Central memory CD8-positive, alpha-beta T cell (primary cell): ENCODE data around the gene GALNT9.
"Not testable (repeated sequence)": the region's sequence is repeated elsewhere in the genome, so short reads cannot be mapped to it uniquely, and the experiment has no call there.

Source experiments
- ATAC-seq: fragments of 150-1000 bp; cut with Tn5 transposase; replicated peaks from 2 replicates; pipeline ENCODE4 v1.10.0; 2022; ENCODE audit warnings: mild to moderate bottlenecking, moderate FRiP score, moderate number of reproducible peaks; ENCODE audit not compliant: poor library complexity, severe bottlenecking; ENCODE audit errors: extremely low read depth
- DNase-seq, 2 donors: peaks; one replicate each; pipeline ENCODE4 v3.0.0; 2021; ENCODE audit warnings: low spot score in 2 of 2
- H3K27ac Mint-ChIP-seq: one replicate; pipeline ENCODE4 v1.8.0; 2022; ENCODE audit warnings: low read depth, mild to moderate bottlenecking, moderate library complexity, mixed read lengths
- H3K27me3 Mint-ChIP-seq: one replicate; pipeline ENCODE4 v1.8.0; 2022; ENCODE audit warnings: mixed read lengths
- H3K36me3 Mint-ChIP-seq: one replicate; pipeline ENCODE4 v1.8.0; 2022; ENCODE audit warnings: mild to moderate bottlenecking, moderate library complexity, mixed read lengths; ENCODE audit not compliant: insufficient read depth
- H3K4me1 Mint-ChIP-seq: one replicate; pipeline ENCODE4 v1.8.0; 2022; ENCODE audit warnings: mixed read lengths
- H3K4me3 Mint-ChIP-seq: one replicate; pipeline ENCODE4 v1.8.0; 2022; ENCODE audit warnings: mild to moderate bottlenecking, moderate library complexity, mixed read lengths
- H3K9me3 Mint-ChIP-seq: one replicate; pipeline ENCODE4 v1.8.0; 2022; ENCODE audit warnings: mixed read lengths

The GALNT9 gene

DNA sequence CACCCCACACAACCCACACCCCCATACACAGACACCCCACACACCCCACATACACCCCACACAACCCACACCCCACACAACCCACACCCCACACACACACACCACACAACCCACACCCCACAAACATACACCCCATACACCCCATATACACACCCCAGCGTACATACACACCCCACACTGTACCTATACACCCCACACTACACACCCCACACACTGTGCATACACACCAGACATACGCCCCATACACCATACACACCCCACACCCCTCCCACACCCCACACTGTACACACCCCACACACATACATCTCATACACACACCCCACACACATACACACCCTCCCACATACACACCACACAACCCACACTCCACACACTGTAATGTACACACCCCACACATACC is 104.9 kb downstream of the GALNT9 start:
- no peak for DNase-seq
- peaks cover 5% of the 10 kb centered on the region for H3K4me1 Mint-ChIP-seq
- peaks cover 8% of the 10 kb centered on the region for H3K27me3 Mint-ChIP-seq
- no peak for ATAC-seq
- peaks cover 2% of the 10 kb centered on the region for H3K36me3 Mint-ChIP-seq
- H3K9me3 Mint-ChIP-seq, result no peaks in the 10 kb centered on the region
- H3K4me3 Mint-ChIP-seq, result no peak overlapping the region
- no peak overlapping the region for H3K27ac Mint-ChIP-seq

DNA sequence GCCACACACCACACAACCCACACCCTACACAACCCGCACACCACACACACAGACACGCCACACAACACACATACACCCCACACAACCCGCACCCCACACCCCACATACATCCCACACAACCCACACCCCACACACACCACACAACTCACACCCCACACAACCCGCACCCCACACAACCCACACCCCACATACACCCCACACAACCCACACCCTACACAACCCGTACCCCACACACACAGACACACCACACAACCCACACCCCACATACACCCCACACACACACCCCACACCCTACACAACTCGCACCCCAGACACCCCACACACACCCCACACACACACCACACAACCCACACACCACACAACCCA is 106.6 kb downstream of the GALNT9 start:
- Mint-ChIP-seq H3K27me3 (peaks cover 8% of the 10 kb centered on the region), H3K27ac (peak overlapping the region; percentile 48), H3K4me3 (peak overlapping the region; percentile 36), H3K9me3 (no peaks in the 10 kb centered on the region), H3K36me3 (peaks cover 2% of the 10 kb centered on the region), H3K4me1 (peaks cover 5% of the 10 kb centered on the region)
- ATAC-seq (no peak), DNase-seq (no peak)

DNA sequence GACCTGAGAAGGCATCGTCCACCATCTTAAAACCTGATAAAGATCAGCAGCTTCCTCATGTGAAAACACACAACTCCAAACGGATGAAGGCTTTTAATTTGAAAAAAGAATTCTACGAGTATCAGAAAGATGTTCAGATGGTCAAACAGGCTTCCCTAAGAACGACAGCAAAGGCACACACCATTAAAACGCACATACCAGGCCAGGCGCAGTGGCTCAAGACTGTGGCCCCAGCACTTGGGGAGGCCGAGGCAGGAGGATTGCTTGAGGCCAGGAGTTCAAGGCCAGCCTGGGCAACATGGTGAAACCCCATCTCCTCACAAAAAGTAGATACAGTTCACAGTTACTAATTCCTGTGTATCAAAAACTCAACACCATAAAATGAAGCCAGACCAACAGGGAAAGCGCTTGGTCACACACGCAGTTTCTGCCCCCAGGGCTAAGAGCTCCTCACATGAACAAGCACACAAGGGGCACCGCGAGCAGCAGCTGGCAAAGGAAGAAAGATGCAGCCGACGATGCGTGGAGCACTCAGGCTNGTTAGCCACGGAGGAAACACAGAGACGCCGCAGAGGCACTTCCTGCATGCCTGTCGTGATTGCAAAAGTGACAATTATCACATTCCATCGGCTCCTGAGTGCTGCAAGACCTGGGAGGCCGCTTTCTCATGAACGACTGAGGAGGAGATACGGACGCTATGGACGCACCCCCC is 107.1 kb downstream of the GALNT9 start:
- no peaks in the 10 kb centered on the region for H3K9me3 Mint-ChIP-seq

DNA sequence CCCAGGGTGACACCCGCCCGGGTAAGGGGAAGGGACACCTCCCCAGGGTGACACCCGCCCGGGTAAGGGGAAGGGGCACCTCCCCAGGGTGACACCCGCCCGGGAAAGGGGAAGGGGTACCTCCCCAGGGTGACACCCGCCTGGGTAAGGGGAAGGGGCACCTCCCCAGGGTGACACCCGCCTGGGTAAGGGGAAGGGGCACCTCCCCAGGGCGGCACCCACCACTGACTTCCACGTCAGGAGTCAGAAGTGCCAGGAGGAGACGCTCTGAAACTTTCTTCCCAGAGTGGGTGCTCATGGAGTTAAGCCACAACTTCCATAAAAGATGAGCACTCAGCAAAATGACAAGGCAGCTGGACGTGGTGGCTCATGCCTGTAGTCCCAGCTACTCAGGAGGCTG is 109.6 kb downstream of the GALNT9 start:
- ATAC-seq, H3K4me1 Mint-ChIP-seq, H3K27me3 Mint-ChIP-seq, H3K4me3 Mint-ChIP-seq, H3K36me3 Mint-ChIP-seq, DNase-seq, H3K9me3 Mint-ChIP-seq: not testable (repeated sequence)
- H3K27ac Mint-ChIP-seq, result peak overlapping the region; percentile 4

More for the DNA sequence above, 107.1 kb downstream of the GALNT9 start:
- Mint-ChIP-seq H3K27ac (peak overlapping the region; percentile 48), H3K4me3 (peak overlapping the region; percentile 36), H3K4me1 (peaks cover 5% of the 10 kb centered on the region), H3K27me3 (peaks cover 8% of the 10 kb centered on the region), H3K36me3 (peaks cover 2% of the 10 kb centered on the region)
- ATAC-seq, result peak; percentile 61
- peak in 1 of 2 donors; percentile 21 for DNase-seq

DNA sequence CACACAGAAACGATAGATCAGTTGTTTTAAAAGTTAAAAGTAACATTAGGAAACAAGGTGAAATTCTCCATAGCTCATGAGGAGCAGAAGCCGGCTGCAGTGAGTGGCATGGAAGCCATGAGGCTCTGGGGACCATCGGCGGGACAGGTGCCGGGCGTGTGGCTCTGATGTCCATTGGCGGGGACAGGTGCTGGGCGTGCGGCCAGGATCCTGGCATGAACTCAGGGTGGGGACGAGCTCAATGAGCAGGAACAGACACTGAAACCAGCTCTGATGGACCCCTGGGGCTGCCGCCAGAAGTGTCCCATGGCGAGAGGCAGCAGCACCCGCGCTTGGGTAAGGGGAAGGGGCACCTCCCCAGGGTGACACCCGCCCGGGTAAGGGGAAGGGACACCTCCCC is 110.1 kb downstream of the GALNT9 start:
- no peaks in the 10 kb centered on the region for H3K9me3 Mint-ChIP-seq
- ATAC-seq, result no peak

DNA sequence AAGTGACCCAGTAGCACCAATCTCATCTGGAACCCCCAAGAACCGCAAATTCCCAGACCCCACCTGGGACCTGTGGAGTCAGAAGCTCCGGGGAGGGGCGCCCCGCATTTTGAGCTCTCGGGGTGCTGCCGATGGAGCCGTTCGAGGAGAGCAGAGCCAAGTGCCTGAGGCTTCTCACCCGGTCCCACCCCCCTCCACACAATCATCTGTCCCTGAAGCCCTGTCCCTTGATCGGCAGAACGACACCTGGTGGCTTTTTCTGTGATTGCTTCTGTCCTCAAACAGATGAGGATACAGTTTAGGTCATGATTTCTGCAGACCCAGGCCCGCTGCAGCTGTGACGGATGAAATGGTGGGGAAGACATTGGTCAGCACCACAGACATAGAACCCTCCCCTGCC is 110.5 kb downstream of the GALNT9 start:
- ATAC-seq, result peak; percentile 40
- Mint-ChIP-seq H3K4me3 (no peak overlapping the region), H3K9me3 (no peaks in the 10 kb centered on the region), H3K36me3 (peaks cover 4% of the 10 kb centered on the region), H3K27me3 (peaks cover 8% of the 10 kb centered on the region), H3K4me1 (peaks cover 5% of the 10 kb centered on the region), H3K27ac (no peak overlapping the region)
- no peak for DNase-seq

More for the DNA sequence above, 110.1 kb downstream of the GALNT9 start:
- peaks cover 4% of the 10 kb centered on the region for H3K36me3 Mint-ChIP-seq
- peaks cover 5% of the 10 kb centered on the region for H3K4me1 Mint-ChIP-seq
- DNase-seq, result no peak
- no peak overlapping the region for H3K4me3 Mint-ChIP-seq
- H3K27me3 Mint-ChIP-seq, result peaks cover 8% of the 10 kb centered on the region
- H3K27ac Mint-ChIP-seq, result no peak overlapping the region

DNA sequence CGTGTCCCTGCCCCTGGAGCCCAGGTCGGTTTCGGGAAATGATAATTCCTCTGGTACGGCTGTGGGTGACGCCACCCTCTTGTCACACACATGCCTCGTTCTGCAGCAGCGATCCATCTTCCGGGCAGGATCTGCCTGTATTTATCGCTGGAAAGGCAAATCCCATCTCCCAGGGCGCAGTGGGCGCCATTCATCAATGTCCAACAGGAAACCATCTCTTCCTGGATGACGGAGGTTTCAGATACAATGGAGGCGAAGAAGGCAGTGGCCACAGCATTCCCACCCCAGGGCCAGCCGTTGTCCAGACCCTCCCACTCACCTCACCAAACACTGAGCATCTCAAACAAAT is 110.9 kb downstream of the GALNT9 start:
- H3K36me3 Mint-ChIP-seq, result peaks cover 4% of the 10 kb centered on the region
- peaks cover 5% of the 10 kb centered on the region for H3K4me1 Mint-ChIP-seq
- no peak overlapping the region for H3K4me3 Mint-ChIP-seq
- no peak overlapping the region for H3K27ac Mint-ChIP-seq
- DNase-seq (no peak), ATAC-seq (no peak)
- peaks cover 8% of the 10 kb centered on the region for H3K27me3 Mint-ChIP-seq
- no peaks in the 10 kb centered on the region for H3K9me3 Mint-ChIP-seq

DNA sequence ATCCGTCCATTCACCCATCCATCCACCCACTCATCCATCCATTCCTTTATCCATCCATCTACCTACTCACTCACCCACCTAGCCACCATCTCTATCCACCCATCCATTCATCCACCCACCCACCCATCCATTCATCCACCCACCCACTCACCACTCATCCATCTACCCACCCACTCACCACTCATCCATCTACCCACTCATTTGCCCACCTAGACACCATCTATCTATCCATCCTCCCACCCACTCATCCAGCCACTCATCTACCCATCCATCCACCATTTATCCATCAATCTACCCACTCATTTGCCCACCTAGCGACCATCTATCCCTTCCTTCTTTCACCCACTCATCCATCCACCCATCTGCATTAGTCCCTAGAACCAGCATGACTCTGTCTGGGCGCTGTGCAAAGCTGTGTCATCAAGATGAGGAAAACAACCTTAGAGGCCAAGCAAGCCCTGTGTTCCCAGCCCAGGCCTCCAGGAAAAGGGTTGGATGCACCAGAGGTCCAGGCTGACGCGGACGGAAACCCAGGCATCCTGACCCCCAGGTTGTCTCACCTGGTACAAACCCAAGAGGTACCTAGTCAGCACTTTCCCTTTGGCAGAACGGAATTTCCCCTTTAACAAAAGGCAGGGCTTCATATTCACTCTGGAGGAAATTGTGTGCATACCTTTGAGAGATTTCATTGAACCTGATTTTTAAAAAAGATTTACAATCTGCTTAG is 111.4 kb downstream of the GALNT9 start:
- H3K36me3 Mint-ChIP-seq, result peaks cover 4% of the 10 kb centered on the region
- H3K27me3 Mint-ChIP-seq, result peaks cover 8% of the 10 kb centered on the region
- peaks cover 5% of the 10 kb centered on the region for H3K4me1 Mint-ChIP-seq
- no peaks in the 10 kb centered on the region for H3K9me3 Mint-ChIP-seq
- no peak overlapping the region for H3K4me3 Mint-ChIP-seq
- H3K27ac Mint-ChIP-seq, result no peak overlapping the region
- ATAC-seq (no peak), DNase-seq (no peak)

DNA sequence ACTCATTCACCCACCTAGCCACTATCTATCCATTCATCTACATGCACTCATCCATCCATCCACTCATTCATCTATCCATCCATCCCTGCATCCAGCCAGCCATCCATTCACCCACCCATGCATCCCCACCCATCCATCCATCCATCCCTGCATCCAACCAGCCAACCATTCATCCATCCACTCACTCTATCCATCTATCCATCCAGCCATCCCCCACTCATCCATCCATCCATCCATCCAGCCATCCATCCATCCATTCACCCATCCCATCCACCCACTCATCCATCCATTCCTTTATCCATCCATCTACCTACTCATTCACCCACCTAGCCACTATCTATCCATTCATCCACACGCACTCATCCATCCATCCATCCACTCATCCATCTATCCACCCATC is 112.0 kb downstream of the GALNT9 start:
- Mint-ChIP-seq H3K36me3 (peaks cover 1% of the 10 kb centered on the region), H3K4me1 (peaks cover 2% of the 10 kb centered on the region), H3K27ac (no peak overlapping the region), H3K27me3 (peaks cover 8% of the 10 kb centered on the region), H3K4me3 (no peak overlapping the region), H3K9me3 (no peaks in the 10 kb centered on the region)
- DNase-seq (no peak), ATAC-seq (no peak)

DNA sequence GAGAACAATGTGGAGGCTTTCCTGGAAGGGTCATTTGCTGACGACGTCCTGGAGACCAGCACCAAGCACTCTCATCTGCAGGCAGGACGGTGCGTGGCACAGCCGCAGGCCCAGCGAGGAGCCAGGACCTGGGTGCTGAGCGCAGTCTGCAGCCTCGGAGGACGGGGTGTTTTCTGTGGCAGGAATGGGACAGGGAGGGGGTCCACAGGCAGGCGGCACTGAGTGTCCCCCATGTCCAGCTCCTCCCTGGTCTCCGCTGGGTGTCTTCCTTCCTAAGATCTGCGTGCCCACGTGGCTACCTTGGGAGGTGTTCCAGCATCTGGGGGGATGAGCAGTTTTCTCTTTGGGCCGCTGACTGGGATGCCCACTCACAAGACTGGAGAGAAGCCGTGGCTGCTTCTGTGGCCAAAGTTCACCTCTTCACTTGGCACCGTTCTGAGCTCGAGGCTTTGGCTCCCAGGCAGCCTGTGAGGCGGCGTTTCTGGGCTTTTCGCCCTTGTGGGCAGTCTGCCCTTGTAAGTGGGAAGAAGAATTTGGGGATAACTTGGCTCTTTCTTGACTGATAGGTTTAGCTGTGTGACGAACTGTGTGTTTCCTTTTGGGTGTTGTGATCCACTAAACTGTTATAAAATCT is 112.9 kb downstream of the GALNT9 start:
- no peaks in the 10 kb centered on the region for H3K9me3 Mint-ChIP-seq
- DNase-seq, result no peak
- no peak for ATAC-seq
- no peak overlapping the region for H3K4me3 Mint-ChIP-seq
- H3K27me3 Mint-ChIP-seq, result peaks cover 8% of the 10 kb centered on the region
- peaks cover 4% of the 10 kb centered on the region for H3K36me3 Mint-ChIP-seq
- peaks cover 3% of the 10 kb centered on the region for H3K4me1 Mint-ChIP-seq
- H3K27ac Mint-ChIP-seq, result peak overlapping the region; percentile 42

DNA sequence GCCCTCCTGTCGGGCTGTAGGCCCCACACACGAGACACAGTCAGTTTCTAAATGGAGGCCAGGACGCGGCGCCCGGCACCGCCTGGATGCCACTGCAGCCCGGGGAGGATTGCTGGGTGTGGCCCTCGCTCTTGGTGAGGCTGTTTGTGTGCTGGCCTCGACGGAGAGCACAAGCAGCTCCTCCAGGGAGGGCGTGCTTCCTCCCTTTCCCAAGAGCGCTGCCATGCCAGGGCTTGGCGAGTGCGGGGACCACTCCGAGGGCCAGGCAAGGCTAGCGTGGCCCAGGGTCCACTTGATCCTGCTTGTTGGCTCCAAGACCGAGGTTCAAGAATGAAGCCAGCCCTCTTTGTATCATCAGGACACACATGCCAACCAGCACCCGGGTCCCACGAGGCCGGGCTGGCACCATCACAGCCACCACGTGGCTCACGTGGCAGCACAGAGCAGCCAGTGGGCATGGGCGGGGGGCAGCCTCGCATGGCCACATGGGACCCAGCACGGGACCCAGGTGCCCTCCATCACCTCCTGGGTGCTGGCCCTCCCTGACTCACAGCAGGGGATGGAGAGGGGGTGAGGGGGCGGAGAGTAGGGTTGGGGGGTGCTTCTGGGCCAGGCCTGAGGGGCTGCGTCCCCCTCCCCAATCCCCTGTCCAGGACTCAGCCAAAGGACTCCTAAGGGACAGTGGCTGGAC is 113.9 kb downstream of the GALNT9 start:
- H3K4me1 Mint-ChIP-seq, result peaks cover 5% of the 10 kb centered on the region
- DNase-seq (no peak), ATAC-seq (no peak)
- H3K9me3 Mint-ChIP-seq, result no peaks in the 10 kb centered on the region
- H3K36me3 Mint-ChIP-seq, result peaks cover 6% of the 10 kb centered on the region
- no peak overlapping the region for H3K4me3 Mint-ChIP-seq
- H3K27ac Mint-ChIP-seq, result peak overlapping the region; percentile 42
- peaks cover 8% of the 10 kb centered on the region for H3K27me3 Mint-ChIP-seq

DNA sequence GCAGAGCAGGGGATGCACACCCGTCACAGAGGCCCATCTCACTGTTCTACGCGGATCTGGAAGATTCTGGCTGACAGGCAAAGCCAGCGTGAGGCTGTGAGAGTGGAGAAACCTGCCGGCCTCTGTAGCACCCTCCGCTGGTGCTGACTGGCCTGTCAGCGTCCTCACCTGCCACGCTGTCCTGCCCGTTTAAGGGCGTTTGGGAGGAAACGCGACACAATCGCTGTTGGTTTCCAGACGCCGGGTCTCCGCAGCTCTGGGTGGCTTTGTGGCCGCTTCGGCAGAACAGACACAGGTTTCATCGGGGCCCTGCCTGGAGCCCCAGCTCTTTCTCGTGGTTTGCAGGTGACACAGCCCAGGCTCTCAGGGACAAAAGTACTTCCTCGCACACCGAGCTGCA is 114.5 kb downstream of the GALNT9 start:
- ATAC-seq (no peak), DNase-seq (no peak)
- Mint-ChIP-seq H3K4me3 (no peak overlapping the region), H3K27me3 (peaks cover 3% of the 10 kb centered on the region), H3K9me3 (no peaks in the 10 kb centered on the region), H3K36me3 (peaks cover 6% of the 10 kb centered on the region), H3K27ac (no peak overlapping the region), H3K4me1 (peaks cover 5% of the 10 kb centered on the region)
